Stimulated activated effector memory CD8-positive, alpha-beta T cell treated with anti-CD3 and anti-CD28 coated beads, Interleukin-12 subunit alpha, Interleukin-12 subunit beta, amount 100 ng/mL, for 72 hours (primary cell): ENCODE results near the gene BABAM2.
"Not testable (repeated sequence)": the region's sequence is repeated elsewhere in the genome, so short reads cannot be mapped to it uniquely, and the experiment has no call there.

ENCODE experiments used
- ATAC-seq: fragments of 150-1000 bp; cut with Tn5 transposase; 2 replicates; pipeline ENCODE4 v1.10.0; 2021
- DNase-seq, 2 donors: peaks; one replicate each; pipeline ENCODE4 v3.0.0; 2021 to 2022; ENCODE audit warnings: low spot score in 2 of 2
- H3K27ac Mint-ChIP-seq: one replicate; pipeline ENCODE4 v1.8.0; 2022; ENCODE audit warnings: mild to moderate bottlenecking, mixed read lengths
- H3K36me3 Mint-ChIP-seq: one replicate; pipeline ENCODE4 v1.8.0; 2022; ENCODE audit warnings: mild to moderate bottlenecking, mixed read lengths
- H3K4me1 Mint-ChIP-seq: one replicate; pipeline ENCODE4 v1.8.0; 2022; ENCODE audit warnings: mixed read lengths
- H3K4me3 Mint-ChIP-seq: one replicate; pipeline ENCODE4 v1.8.0; 2022; ENCODE audit warnings: mild to moderate bottlenecking, mixed read lengths
- H3K9me3 Mint-ChIP-seq: one replicate; pipeline ENCODE4 v1.8.0; 2022; ENCODE audit warnings: mixed read lengths

The BABAM2 gene

DNA sequence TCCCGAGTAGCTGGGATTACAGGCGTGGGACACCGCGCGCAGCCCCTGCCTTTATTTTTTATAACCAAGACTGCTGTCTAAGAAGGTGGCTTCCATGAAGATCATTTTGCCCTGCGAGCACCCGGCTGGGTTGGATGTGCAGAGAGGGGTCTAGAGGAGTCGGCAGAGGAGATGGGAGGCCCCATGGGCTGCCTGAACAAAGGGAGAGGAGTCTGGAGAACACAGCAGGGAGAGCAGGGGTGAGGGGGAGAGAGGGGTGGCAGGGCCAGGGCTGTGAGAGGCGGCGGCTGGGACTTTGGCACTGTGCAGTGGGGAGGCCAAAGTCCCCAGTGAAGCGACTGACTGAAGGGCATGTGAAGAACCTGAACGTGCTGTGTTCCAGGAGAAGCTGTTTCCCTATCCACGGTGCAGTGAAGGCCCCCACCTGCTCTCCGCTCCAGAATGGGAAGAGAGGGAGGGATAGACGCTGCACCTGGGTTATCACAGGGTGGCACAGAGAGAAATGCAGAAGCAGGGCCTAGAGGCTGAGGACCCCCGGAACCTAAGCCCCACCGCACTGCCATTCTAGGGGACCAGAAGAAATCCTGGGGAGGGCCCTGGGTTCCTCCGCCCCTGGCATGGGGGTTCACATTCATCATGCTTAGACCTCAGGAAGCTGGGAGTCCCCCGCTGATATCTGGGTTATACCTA lies 477.3 kb downstream of the BABAM2 start:
- Mint-ChIP-seq H3K4me1 (peaks cover 63% of the 10 kb centered on the region), H3K4me3 (peak overlapping the region; percentile 60)
- no peak for ATAC-seq

DNA sequence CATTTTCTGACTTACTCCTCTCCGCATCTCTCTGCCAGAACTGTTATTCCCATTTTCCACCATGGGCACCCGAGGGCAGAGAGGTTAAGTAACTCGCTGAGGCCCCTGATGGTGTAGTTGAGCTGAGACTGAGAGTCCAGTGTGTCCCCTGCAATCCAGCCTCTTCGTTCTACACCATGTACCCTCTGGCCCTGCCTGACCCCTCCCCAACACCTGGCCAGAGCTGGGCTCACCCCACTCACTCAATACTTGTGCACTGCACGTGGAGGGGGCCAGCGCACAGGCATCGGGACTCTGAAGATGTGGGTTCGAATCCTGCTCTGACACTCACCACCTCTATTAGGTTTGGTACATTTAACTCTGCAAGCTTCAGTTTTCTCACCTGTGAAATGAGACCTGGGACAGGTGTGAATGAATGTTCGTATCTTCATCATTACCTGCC lies 477.8 kb downstream of the BABAM2 start:
- Mint-ChIP-seq H3K4me3 (no peak overlapping the region), H3K9me3 (no peaks in the 10 kb centered on the region), H3K4me1 (peaks cover 58% of the 10 kb centered on the region), H3K36me3 (no peaks in the 10 kb centered on the region), H3K27ac (peak overlapping the region; percentile 32)
- no peak for DNase-seq
- no peak for ATAC-seq

More for the DNA sequence above, 477.3 kb downstream of the BABAM2 start:
- Mint-ChIP-seq H3K9me3 (no peaks in the 10 kb centered on the region), H3K36me3 (no peaks in the 10 kb centered on the region), H3K27ac (peak overlapping the region; percentile 91)
- DNase-seq = no peak

DNA sequence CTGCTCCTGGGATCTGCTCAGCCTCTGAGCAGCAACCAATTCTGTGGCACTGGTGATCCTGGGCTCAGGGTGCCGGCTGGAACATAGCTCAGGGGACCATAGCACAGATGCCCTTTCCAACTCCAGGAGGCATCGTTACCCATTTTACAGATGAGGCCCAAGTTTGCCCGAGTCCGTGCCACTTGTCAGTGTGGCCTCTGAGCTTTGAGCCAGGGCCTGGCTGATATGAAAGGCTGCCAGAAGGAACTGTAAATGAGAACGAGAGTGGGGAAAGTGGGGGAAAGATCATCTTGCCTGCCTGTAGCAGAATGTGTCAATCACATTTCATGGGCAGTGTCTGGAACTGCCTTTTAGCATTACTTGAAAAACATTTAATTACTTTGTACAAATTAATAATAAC lies 478.8 kb downstream of the BABAM2 start:
- Mint-ChIP-seq H3K9me3 (no peaks in the 10 kb centered on the region), H3K36me3 (no peaks in the 10 kb centered on the region), H3K4me3 (no peak overlapping the region), H3K27ac (peak overlapping the region; percentile 32), H3K4me1 (peaks cover 55% of the 10 kb centered on the region)
- DNase-seq = no peak
- no peak for ATAC-seq

DNA sequence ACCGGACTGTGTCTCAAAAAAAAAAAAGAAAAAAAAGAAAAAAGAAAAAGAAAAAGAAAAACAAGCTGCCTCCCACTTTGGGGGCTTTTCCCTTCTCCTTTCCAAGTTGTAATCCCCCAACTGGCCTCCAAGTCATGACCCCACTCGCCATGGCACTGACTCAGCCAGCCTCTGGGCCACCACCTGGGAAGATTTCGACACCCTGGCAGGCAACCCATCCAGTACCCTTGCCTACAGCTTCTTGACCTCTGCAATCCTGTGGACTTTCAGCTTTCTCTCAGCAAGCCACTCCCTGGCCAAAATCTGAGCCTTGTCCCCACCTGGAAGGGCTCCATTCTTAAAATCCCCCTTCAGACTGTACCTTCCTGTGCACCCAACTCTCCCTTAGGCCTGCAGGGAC lies 479.8 kb downstream of the BABAM2 start:
- Mint-ChIP-seq H3K36me3 (no peaks in the 10 kb centered on the region), H3K4me1 (peaks cover 45% of the 10 kb centered on the region), H3K4me3 (no peak overlapping the region), H3K27ac (peak overlapping the region; percentile 38), H3K9me3 (no peaks in the 10 kb centered on the region)
- no peak for DNase-seq
- no peak for ATAC-seq

DNA sequence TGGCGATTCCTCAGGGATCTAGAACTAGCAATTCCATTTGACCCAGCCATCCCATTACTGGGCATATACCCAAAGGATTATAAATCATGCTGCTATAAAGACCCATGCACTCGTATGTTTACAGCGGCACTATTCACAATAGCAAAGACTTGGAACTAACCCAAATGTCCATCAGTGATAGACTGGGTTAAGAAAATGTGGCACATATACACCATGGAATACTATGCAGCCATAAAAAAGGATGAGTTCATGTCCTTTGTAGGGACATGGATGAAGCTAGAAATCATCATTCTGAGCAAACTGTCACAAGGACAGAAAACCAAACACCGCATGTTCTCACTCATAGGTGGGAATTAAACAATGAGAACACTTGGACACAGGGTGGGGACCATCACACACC lies 481.2 kb downstream of the BABAM2 start:
- H3K36me3 Mint-ChIP-seq, ATAC-seq, DNase-seq, H3K4me3 Mint-ChIP-seq, H3K9me3 Mint-ChIP-seq, H3K27ac Mint-ChIP-seq: not testable (repeated sequence)
- peaks cover 36% of the 10 kb centered on the region for H3K4me1 Mint-ChIP-seq

DNA sequence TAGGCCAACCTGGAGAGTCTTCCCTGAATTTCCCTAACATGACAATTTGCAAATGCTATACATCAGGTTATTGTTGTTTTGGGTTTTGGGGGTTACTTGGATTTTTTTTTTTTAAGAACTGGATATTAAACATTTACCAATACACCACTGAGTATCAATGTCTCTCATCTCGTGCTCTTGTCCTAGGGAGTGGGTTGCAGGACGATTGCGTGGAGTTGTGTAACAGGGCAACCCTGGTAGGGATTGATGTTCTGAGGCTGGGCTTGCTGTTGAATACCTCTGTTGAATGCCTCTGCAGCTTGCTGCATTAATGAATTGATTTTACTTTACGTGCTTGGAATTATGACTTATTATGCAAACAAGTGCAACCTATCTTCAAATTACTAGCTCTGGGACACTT lies 483.3 kb downstream of the BABAM2 start:
- peaks cover 35% of the 10 kb centered on the region for H3K4me1 Mint-ChIP-seq
- no peak overlapping the region for H3K27ac Mint-ChIP-seq
- DNase-seq (no peak), ATAC-seq (no peak)
- no peak overlapping the region for H3K4me3 Mint-ChIP-seq
- no peaks in the 10 kb centered on the region for H3K36me3 Mint-ChIP-seq
- no peaks in the 10 kb centered on the region for H3K9me3 Mint-ChIP-seq

DNA sequence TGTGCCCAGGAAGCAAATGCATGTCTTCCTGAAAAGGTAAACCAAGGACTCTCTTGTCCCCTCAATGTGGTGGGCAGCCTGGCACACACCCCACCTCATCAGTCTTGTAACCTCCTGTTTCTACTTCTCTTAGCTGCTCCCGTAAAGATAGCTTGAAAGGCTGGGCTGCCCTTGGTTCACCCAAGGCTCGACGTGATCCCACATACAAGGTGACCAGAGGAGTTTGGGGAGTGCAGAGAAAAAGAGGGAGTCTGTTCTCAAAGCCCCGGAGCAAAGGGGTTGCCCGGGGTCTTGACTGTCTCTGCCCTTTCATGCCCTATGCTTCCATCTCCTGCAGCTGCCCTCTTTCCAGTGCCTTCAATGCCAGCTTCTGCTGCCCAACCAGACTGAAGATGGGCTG lies 483.8 kb downstream of the BABAM2 start:
- H3K4me3 Mint-ChIP-seq = no peak overlapping the region
- H3K4me1 Mint-ChIP-seq = peaks cover 36% of the 10 kb centered on the region
- no peak overlapping the region for H3K27ac Mint-ChIP-seq
- no peaks in the 10 kb centered on the region for H3K9me3 Mint-ChIP-seq
- ATAC-seq (no peak), DNase-seq (no peak)
- no peaks in the 10 kb centered on the region for H3K36me3 Mint-ChIP-seq

DNA sequence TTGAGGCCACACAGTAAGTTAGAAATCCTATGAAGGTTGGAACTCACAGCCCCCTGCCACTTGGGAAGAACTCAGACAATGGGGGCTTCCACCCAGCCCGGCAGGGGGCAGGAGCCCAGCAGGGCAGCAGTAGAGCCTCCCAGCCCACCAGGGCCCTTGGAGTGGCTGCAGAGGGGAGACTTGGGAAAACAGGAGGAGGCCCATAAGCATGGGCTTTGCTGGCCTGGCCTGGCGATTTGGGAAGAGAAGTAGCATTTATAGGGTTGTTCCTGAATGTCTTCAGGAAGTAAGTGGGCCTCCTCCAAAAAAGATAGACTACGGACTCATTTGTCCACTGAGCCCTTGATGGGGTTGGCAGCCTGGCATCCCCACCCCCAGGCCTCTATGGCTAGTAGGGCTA lies 484.7 kb downstream of the BABAM2 start:
- no peak for DNase-seq
- H3K4me1 Mint-ChIP-seq = peaks cover 39% of the 10 kb centered on the region
- H3K36me3 Mint-ChIP-seq = no peaks in the 10 kb centered on the region
- no peak overlapping the region for H3K4me3 Mint-ChIP-seq
- H3K9me3 Mint-ChIP-seq = no peaks in the 10 kb centered on the region
- ATAC-seq = no peak
- no peak overlapping the region for H3K27ac Mint-ChIP-seq

- DNase-seq (no peak), ATAC-seq (no peak)
- no peaks in the 10 kb centered on the region for H3K36me3 Mint-ChIP-seq
- H3K4me1 Mint-ChIP-seq = peaks cover 32% of the 10 kb centered on the region
- H3K9me3 Mint-ChIP-seq = no peaks in the 10 kb centered on the region
- H3K4me3 Mint-ChIP-seq = no peak overlapping the region
- H3K27ac Mint-ChIP-seq = no peak overlapping the region
Measured at GRCh38 chr2:28375742-28376631, 485.5 kb downstream of the BABAM2 start.

DNA sequence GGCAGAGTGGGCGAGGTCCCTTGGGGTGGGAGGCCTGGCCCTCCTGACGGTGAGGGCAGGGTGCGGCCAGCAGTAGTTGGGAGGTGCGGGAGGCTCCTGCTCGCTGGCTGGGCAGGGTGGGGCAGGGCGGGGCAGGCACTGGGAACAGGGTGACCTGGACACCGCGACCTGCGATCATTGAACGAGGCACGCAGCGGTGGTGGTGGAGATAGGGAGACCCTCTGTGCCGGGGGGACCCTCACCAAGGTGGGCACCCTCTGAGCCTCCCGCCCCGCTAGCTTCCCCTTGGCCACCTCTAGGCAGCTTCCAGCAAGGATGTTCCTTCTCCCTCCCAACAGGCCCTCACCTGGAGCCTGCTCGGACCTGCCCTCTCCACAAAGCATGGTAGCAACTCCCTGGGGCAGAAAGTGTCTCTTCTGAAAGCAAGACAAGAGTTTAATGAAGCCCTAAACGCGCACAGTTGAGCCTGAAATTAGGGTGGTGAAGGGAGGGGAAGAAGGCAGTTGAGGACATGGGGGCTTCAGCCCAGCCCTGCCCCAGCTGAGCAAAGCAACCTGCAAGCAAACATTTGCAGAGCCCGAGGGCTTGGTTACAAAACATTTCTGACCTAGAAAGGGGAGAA lies 486.8 kb downstream of the BABAM2 start:
- Mint-ChIP-seq H3K4me3 (no peak overlapping the region), H3K36me3 (no peaks in the 10 kb centered on the region), H3K27ac (peak overlapping the region; percentile 90), H3K4me1 (peaks cover 38% of the 10 kb centered on the region), H3K9me3 (no peaks in the 10 kb centered on the region)
- DNase-seq (no peak), ATAC-seq (no peak)

- Mint-ChIP-seq H3K27ac (peak overlapping the region; percentile 90), H3K4me1 (peaks cover 46% of the 10 kb centered on the region), H3K36me3 (no peaks in the 10 kb centered on the region), H3K4me3 (peak overlapping the region; percentile 49), H3K9me3 (no peaks in the 10 kb centered on the region)
- peak; percentile 12 for ATAC-seq
- DNase-seq = no peak
Measured at GRCh38 chr2:28377984-28378678, 487.6 kb downstream of the BABAM2 start.

GRCh38 chr2:28378679-28379584 lies 488.4 kb downstream of the BABAM2 start:
- no peak for DNase-seq
- Mint-ChIP-seq H3K4me3 (peak overlapping the region; percentile 49), H3K36me3 (no peaks in the 10 kb centered on the region), H3K4me1 (peaks cover 50% of the 10 kb centered on the region), H3K27ac (peak overlapping the region; percentile 90), H3K9me3 (no peaks in the 10 kb centered on the region)
- peak; percentile 62 for ATAC-seq

DNA sequence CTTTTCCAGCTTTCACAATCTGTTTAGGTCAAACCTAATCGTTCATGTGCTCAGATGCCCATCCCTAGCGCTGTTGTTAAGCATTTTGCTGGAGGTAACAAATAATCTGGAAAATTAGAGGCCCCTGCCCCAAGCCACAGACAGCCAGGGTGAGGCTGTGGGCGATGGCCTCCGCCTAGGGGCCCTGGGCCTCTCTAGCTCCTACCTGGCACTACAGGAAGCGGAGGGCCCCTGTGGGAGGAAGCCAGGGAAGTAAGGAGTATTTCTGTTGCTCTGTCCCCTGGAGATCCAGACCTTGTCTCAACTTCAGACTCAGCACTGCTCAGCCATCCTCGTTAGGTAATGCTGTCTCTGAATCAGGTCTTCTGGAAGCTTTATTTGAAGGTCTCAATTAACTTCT lies 489.7 kb downstream of the BABAM2 start:
- no peak overlapping the region for H3K27ac Mint-ChIP-seq
- H3K9me3 Mint-ChIP-seq = no peaks in the 10 kb centered on the region
- DNase-seq (no peak), ATAC-seq (no peak)
- H3K4me3 Mint-ChIP-seq = no peak overlapping the region
- no peaks in the 10 kb centered on the region for H3K36me3 Mint-ChIP-seq
- peaks cover 45% of the 10 kb centered on the region for H3K4me1 Mint-ChIP-seq
